Mesothelial cell of epicardium (in vitro differentiated cells): ENCODE measurements around the gene PDS5B. TPM values are rescaled to one million over a fixed set of nuclear protein-coding genes. Genes with fewer than 3 reads are reported as not detected.
A peak's percentile ranks its signal among the peaks of the same experiment; 100 is the strongest.

Source experiments
- DNase-seq, 2 experiments: peaks; one replicate each; pipeline ENCODE4 v3.0.0; 2021; ENCODE audit warnings: low spot score in 2 of 2; ENCODE audit not compliant: unreplicated experiment in 2 of 2
- H3K27ac Mint-ChIP-seq: 2 replicates; pipeline ENCODE4 v1.8.0; 2021; ENCODE audit warnings: mixed read lengths
- H3K27me3 Mint-ChIP-seq: 2 replicates; pipeline ENCODE4 v1.8.0; 2021; ENCODE audit warnings: low read depth, mixed read lengths
- H3K36me3 Mint-ChIP-seq: 2 replicates; pipeline ENCODE4 v1.8.0; 2021; ENCODE audit warnings: mixed read lengths
- H3K4me1 Mint-ChIP-seq: 2 replicates; pipeline ENCODE4 v1.8.0; 2021; ENCODE audit warnings: mixed read lengths
- H3K4me3 Mint-ChIP-seq: 2 replicates; pipeline ENCODE4 v1.8.0; 2021; ENCODE audit warnings: mild to moderate bottlenecking, moderate library complexity, mixed read lengths
- H3K9me3 Mint-ChIP-seq: 2 replicates; pipeline ENCODE4 v1.8.0; 2021; ENCODE audit warnings: mixed read lengths
- CTCF ChIP-seq: fragments of 200-600 bp; sonication (generic); IDR thresholded peaks from one replicate; pipeline ENCODE4 v1.5.0; 2021; ENCODE audit warnings: antibody characterized with exemption; ENCODE audit not compliant: unreplicated experiment
- total RNA-seq: library from RNA; stranded (reverse); gene quantifications from 3 replicates; pipeline ENCODE4 v1.2.1, GENCODE V29; 2021

Gene PDS5B
- total RNA-seq, 1 donor from 2014 or later: 64.9 TPM

- Mint-ChIP-seq H3K4me3 (no peak overlapping the region), H3K9me3 (peaks cover 4% of the 10 kb centered on the region), H3K36me3 (peaks cover 20% of the 10 kb centered on the region), H3K27ac (no peak overlapping the region), H3K27me3 (no peaks in the 10 kb centered on the region), H3K4me1 (no peaks in the 10 kb centered on the region)
- DNase-seq: no peak
- TF ChIP-seq CTCF: no peak
Measured at GRCh38 chr13:32632343-32632909, 46.2 kb downstream of the PDS5B start.

GRCh38 chr13:32636711-32637110 lies 50.5 kb downstream of the PDS5B start:
- no peak overlapping the region for H3K4me3 Mint-ChIP-seq
- H3K36me3 Mint-ChIP-seq: peaks cover under 1% of the 10 kb centered on the region
- H3K9me3 Mint-ChIP-seq: no peaks in the 10 kb centered on the region
- no peak overlapping the region for H3K27ac Mint-ChIP-seq
- H3K27me3 Mint-ChIP-seq: no peaks in the 10 kb centered on the region
- DNase-seq: no peak
- H3K4me1 Mint-ChIP-seq: peaks cover 1% of the 10 kb centered on the region
- TF ChIP-seq CTCF: no peak

GRCh38 chr13:32638739-32639138 lies 52.5 kb downstream of the PDS5B start:
- H3K27ac Mint-ChIP-seq: no peak overlapping the region
- H3K4me3 Mint-ChIP-seq: no peak overlapping the region
- DNase-seq: no peak
- peaks cover 9% of the 10 kb centered on the region for H3K4me1 Mint-ChIP-seq
- TF ChIP-seq CTCF: no peak
- H3K9me3 Mint-ChIP-seq: no peaks in the 10 kb centered on the region
- H3K36me3 Mint-ChIP-seq: no peaks in the 10 kb centered on the region
- no peaks in the 10 kb centered on the region for H3K27me3 Mint-ChIP-seq

- H3K27ac Mint-ChIP-seq: no peak overlapping the region
- TF ChIP-seq CTCF: peak; percentile 44
- H3K4me3 Mint-ChIP-seq: no peak overlapping the region
- H3K36me3 Mint-ChIP-seq: no peaks in the 10 kb centered on the region
- H3K9me3 Mint-ChIP-seq: no peaks in the 10 kb centered on the region
- no peaks in the 10 kb centered on the region for H3K27me3 Mint-ChIP-seq
- no peak for DNase-seq
- peaks cover 10% of the 10 kb centered on the region for H3K4me1 Mint-ChIP-seq
Measured at GRCh38 chr13:32639502-32640105, 53.4 kb downstream of the PDS5B start.

- no peak for TF ChIP-seq CTCF
- peak overlapping the region; percentile 29 for H3K27ac Mint-ChIP-seq
- H3K36me3 Mint-ChIP-seq: no peaks in the 10 kb centered on the region
- H3K9me3 Mint-ChIP-seq: no peaks in the 10 kb centered on the region
- no peaks in the 10 kb centered on the region for H3K27me3 Mint-ChIP-seq
- peaks cover 14% of the 10 kb centered on the region for H3K4me1 Mint-ChIP-seq
- no peak for DNase-seq
- no peak overlapping the region for H3K4me3 Mint-ChIP-seq
Measured at GRCh38 chr13:32642316-32642715, 56.1 kb downstream of the PDS5B start.
